ENCODE measurements around the gene TMEM179. TPM values are rescaled to one million over a fixed set of nuclear protein-coding genes. Genes with fewer than 3 reads are reported as not detected.

TMEM179 gene
- total and polyA plus RNA-seq, 2 of the 13 experiments (the other 11 are each of a cell fraction or from before 2014, with no cell fraction given) = not detected

DNA sequence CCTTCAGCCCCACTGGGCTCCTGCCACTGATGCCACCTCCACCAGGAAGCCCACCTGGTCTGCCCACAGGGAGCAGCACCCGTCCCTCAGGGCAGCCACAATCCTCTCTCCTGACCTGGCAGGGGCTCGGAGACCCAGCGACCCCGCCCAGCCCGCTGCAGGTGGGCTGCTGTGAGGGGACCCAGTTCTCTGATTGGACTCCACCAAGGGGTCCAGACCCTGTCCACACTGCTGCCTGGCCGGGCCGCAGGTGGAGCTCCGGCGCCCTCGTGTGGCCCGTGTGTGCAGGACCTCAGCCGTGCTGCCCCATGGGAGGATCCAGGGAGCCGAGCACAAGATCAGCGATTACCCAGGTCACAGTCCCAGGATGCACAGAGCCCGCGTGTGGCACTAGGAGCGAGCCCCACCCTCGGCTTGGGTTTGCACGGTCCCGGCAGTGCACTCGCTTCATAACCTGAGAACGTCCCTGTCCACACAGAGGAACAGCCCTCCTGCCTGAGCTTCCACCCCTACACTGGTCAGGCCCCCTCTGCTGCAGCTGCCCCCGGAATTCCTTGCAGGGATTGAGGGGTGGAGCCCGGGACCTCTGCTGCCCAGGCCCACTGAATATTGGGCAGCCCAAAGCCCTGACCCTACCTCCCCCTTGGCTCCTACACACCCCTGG lies 35.4 kb upstream of the TMEM179 start (continued):
- TF ChIP-seq, protein P1, sequence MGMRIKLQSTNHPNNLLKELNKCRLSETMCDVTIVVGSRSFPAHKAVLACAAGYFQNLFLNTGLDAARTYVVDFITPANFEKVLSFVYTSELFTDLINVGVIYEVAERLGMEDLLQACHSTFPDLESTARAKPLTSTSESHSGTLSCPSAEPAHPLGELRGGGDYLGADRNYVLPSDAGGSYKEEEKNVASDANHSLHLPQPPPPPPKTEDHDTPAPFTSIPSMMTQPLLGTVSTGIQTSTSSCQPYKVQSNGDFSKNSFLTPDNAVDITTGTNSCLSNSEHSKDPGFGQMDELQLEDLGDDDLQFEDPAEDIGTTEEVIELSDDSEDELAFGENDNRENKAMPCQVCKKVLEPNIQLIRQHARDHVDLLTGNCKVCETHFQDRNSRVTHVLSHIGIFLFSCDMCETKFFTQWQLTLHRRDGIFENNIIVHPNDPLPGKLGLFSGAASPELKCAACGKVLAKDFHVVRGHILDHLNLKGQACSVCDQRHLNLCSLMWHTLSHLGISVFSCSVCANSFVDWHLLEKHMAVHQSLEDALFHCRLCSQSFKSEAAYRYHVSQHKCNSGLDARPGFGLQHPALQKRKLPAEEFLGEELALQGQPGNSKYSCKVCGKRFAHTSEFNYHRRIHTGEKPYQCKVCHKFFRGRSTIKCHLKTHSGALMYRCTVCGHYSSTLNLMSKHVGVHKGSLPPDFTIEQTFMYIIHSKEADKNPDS (CRISPR knock-in tag; IDR thresholded peaks at IDR 0.05) = no peak
- TF ChIP-seq ZNF891 (CRISPR knock-in tag; IDR thresholded peaks at IDR 0.05) = 0 out of 2 replicates have a peak, but pooled peaks have one; percentile 17
- TF ChIP-seq PHF8 (CRISPR knock-in tag; IDR thresholded peaks at IDR 0.05) = no peak
- no peak for TF ChIP-seq ZNF550 (CRISPR knock-in tag; IDR thresholded peaks at IDR 0.05; ENCODE audit: borderline replicate concordance)
- no peak for TF ChIP-seq RFX3 (CRISPR knock-in tag; IDR thresholded peaks at IDR 0.05)
- TF ChIP-seq, protein P2, sequence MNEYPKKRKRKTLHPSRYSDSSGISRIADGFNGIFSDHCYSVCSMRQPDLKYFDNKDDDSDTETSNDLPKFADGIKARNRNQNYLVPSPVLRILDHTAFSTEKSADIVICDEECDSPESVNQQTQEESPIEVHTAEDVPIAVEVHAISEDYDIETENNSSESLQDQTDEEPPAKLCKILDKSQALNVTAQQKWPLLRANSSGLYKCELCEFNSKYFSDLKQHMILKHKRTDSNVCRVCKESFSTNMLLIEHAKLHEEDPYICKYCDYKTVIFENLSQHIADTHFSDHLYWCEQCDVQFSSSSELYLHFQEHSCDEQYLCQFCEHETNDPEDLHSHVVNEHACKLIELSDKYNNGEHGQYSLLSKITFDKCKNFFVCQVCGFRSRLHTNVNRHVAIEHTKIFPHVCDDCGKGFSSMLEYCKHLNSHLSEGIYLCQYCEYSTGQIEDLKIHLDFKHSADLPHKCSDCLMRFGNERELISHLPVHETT (CRISPR knock-in tag; conservative IDR thresholded peaks at IDR 0.05) = no peak
- TF ChIP-seq RFXANK (CRISPR knock-in tag; IDR thresholded peaks at IDR 0.05) = no peak
- TF ChIP-seq HDAC2 (CRISPR knock-in tag; IDR thresholded peaks at IDR 0.05) = no peak
- TF ChIP-seq RBM39 (IDR thresholded peaks at IDR 0.05; ENCODE audit: low read depth, low read length, poor library complexity, severe bottlenecking) = no peak
- TF ChIP-seq HIVEP1 (CRISPR knock-in tag; IDR thresholded peaks at IDR 0.05) = no peak
- TF ChIP-seq, protein P3, sequence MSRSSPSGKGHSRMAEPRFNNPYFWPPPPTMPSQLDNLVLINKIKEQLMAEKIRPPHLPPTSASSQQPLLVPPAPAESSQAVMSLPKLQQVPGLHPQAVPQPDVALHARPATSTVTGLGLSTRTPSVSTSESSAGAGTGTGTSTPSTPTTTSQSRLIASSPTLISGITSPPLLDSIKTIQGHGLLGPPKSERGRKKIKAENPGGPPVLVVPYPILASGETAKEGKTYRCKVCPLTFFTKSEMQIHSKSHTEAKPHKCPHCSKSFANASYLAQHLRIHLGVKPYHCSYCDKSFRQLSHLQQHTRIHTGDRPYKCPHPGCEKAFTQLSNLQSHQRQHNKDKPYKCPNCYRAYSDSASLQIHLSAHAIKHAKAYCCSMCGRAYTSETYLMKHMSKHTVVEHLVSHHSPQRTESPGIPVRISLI (CRISPR knock-in tag; IDR thresholded peaks at IDR 0.05; ENCODE audit: borderline replicate concordance) = no peak
- TF ChIP-seq DPF2 (CRISPR knock-in tag; IDR thresholded peaks at IDR 0.05; ENCODE audit: borderline replicate concordance, low read depth) = no peak
- TF ChIP-seq, protein P4, sequence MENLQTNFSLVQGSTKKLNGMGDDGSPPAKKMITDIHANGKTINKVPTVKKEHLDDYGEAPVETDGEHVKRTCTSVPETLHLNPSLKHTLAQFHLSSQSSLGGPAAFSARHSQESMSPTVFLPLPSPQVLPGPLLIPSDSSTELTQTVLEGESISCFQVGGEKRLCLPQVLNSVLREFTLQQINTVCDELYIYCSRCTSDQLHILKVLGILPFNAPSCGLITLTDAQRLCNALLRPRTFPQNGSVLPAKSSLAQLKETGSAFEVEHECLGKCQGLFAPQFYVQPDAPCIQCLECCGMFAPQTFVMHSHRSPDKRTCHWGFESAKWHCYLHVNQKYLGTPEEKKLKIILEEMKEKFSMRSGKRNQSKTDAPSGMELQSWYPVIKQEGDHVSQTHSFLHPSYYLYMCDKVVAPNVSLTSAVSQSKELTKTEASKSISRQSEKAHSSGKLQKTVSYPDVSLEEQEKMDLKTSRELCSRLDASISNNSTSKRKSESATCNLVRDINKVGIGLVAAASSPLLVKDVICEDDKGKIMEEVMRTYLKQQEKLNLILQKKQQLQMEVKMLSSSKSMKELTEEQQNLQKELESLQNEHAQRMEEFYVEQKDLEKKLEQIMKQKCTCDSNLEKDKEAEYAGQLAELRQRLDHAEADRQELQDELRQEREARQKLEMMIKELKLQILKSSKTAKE (CRISPR knock-in tag; IDR thresholded peaks at IDR 0.05; ENCODE audit: borderline replicate concordance) = no peak
- TF ChIP-seq GATAD1 (CRISPR knock-in tag; IDR thresholded peaks at IDR 0.05) = no peak
- no peak for TF ChIP-seq RORA (CRISPR knock-in tag; IDR thresholded peaks at IDR 0.05)
- TF ChIP-seq, protein P5, sequence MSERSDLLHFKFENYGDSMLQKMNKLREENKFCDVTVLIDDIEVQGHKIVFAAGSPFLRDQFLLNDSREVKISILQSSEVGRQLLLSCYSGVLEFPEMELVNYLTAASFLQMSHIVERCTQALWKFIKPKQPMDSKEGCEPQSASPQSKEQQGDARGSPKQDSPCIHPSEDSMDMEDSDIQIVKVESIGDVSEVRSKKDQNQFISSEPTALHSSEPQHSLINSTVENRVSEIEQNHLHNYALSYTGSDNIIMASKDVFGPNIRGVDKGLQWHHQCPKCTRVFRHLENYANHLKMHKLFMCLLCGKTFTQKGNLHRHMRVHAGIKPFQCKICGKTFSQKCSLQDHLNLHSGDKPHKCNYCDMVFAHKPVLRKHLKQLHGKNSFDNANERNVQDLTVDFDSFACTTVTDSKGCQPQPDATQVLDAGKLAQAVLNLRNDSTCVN (CRISPR knock-in tag; IDR thresholded peaks at IDR 0.05; ENCODE audit: borderline replicate concordance) = no peak
- TF ChIP-seq, protein P6, sequence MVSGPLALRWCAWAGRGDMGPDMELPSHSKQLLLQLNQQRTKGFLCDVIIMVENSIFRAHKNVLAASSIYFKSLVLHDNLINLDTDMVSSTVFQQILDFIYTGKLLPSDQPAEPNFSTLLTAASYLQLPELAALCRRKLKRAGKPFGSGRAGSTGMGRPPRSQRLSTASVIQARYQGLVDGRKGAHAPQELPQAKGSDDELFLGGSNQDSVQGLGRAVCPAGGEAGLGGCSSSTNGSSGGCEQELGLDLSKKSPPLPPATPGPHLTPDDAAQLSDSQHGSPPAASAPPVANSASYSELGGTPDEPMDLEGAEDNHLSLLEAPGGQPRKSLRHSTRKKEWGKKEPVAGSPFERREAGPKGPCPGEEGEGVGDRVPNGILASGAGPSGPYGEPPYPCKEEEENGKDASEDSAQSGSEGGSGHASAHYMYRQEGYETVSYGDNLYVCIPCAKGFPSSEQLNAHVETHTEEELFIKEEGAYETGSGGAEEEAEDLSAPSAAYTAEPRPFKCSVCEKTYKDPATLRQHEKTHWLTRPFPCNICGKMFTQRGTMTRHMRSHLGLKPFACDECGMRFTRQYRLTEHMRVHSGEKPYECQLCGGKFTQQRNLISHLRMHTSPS (CRISPR knock-in tag; IDR thresholded peaks at IDR 0.05; ENCODE audit: low read depth) = peak; percentile 37; the same call in 1 of the 2 replicates
- no peak for TF ChIP-seq HHEX (CRISPR knock-in tag; IDR thresholded peaks at IDR 0.05)
- no peak for TF ChIP-seq ZNF446 (CRISPR knock-in tag; IDR thresholded peaks at IDR 0.05)
- no peak for TF ChIP-seq PTBP1 (IDR thresholded peaks at IDR 0.05; ENCODE audit: low read depth, low read length, poor library complexity, severe bottlenecking)

Data from HepG2 (cell line).